HL-60/S4 (cell line): ENCODE measurements around the gene LARP4B.

ENCODE experiments used
- in situ Hi-C: fragments of 300-500 bp; cut with MboI; formaldehyde crosslinking; loops from 2 replicates; pipeline ENCODE4 v1.14.3; 2022; ENCODE audit warnings: low sequenced_read_pairs

LARP4B gene

DNA sequence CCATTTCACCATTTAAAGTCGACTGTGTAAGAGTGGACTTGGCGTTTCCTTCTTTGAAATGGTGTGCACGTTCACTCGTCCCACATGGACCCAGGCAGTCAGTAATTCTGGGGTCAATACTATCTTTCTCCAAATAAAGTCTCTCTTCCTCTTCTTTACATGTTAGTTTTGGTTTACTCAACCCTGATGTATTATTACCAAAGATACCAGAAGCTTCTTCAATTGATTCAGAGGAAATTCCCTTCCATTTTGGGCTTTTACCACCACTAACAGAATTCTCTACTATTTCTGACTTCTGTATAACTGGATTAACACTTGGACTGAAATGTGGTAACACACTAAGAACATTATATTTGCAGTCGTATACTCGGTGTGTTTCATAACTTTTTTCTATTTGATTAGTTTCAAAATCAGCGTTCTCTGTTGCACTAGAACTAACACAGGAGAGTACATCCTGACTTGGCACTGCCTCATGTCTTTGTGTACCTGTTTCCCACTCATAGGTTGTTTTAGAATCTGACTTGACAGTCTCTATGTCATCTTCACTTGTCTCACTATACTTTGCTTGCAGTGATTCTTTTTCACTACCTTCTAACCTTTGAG, 60.8 kb downstream of the LARP4B start:
- in situ Hi-C loops = no loop called here

- in situ Hi-C loops = no loop called here
Observed at GRCh38 chr10:869171-869570, 62.3 kb downstream of the LARP4B start.

GRCh38 chr10:867807-868206, 63.7 kb downstream of the LARP4B start:
- in situ Hi-C loops = no loop called here

DNA sequence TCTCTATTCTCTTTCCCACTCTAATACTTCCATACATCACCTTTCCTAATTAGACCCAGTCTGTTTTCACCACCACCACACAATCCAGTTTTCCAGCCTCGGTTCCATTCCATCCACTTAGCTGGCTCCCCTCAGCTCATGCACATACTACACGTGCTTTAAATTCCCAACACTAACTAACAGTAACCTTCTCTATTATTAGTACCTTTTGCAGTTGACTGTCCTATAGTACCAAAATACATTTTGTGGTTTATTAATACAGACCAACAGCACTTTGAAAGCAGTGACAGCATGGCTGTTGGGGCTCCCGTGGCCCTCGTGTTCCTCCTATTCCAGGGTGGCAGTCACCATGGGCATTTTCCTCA, 64.9 kb downstream of the LARP4B start:
- in situ Hi-C loops = no loop called here

DNA sequence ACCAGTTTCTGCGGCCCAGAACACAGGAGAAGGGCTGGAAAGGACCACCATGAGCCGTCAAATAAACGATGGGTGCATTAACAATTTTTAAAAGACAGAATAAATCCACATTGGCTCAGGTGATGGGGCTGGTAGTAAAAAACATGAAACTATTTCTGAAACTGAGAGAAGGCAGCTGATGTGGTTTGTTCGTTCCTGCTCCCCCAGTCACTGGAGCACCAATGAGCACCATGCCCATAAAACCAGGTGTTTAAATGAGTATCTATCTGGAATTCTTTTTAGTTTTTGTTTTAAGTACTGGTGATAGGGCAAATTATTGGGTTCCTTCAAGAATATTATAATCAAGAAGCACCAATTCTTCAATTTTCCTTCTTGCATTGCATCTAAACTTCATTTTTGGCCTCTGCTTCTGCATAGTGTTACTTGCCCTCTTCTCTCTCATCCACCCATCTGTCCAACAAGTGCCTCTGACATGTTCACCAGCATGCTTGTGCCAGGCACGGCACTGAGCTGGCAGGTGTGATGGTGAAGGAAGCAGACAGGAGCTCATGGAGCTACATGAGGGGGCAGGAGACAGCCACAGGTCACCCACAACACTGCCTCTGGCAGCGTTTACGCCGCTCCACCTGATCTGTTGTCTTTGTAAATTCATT, 65.5 kb downstream of the LARP4B start:
- in situ Hi-C loops = no loop called here

DNA sequence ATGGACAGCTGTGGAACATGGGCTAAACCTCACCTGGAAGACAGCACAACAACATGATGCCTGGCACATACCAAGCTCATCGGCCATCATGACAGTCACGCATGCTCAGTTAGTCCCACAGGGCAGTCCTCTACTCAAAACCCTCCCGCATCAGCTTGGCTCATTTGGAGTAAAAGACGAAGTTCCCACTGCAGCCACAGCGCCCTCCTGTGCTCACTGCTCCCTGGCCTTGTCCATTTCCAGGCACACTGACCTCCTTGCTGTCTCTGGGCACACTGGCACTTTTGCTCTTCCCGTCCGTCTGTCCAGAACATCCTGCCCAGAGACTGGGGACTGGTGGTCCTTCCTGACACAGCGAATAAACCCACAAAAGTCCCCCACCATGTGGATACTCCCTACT, 66.2 kb downstream of the LARP4B start:
- in situ Hi-C loops = no loop called here

DNA sequence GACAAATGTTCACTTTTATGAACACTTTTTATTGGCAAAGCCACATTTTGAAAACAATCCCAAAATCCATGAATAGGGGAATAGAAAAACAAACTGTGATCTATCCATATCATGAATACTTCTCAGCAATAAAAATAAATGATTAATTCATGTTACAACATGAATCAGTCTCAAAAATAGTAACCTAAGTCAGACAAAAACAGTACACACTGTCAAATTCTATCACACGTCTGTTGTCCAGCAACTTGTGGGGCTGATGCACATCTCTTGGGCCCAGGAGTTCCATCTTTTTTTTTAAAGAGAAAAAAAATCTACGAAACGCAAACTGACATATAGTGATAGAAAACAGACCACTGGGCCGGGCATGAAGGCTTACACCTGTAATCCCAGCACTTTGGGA, 71.0 kb downstream of the LARP4B start:
- in situ Hi-C loops = no loop called here

DNA sequence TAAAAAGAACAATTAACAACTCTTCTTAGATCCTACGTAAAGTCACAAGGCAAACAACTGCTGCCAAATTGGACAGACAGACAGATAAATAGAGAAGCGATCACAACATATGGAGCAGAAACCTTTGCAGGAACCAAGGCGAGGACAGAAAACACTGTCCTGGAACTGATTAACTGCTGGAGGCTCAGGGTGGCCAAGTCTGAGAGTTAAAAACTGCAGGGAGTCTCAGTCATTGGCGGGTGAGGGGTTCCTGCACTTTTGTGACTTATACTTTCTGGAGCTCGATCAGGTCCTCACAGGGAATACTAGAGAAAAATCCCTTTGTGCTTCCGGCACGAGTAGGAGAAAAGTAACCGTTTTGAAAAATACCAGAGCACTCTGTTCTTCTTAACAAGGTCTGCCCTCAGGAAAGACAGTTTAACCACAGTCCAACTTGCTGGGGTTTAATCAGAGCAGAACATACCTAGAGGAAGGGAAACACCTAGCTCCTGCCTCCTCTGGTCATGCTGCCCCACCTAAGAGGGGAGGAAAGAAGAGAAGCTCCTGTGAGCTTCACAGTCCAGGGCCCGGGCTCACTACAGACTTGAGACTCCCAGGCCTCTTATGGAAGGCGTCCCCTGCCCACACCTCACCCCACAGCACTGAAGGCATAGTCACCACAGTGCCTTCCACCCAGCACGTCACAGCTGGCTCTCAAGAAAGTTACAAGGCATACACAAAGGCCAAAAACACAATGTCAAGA, 74.9 kb downstream of the LARP4B start:
- in situ Hi-C loops = no loop called here

DNA sequence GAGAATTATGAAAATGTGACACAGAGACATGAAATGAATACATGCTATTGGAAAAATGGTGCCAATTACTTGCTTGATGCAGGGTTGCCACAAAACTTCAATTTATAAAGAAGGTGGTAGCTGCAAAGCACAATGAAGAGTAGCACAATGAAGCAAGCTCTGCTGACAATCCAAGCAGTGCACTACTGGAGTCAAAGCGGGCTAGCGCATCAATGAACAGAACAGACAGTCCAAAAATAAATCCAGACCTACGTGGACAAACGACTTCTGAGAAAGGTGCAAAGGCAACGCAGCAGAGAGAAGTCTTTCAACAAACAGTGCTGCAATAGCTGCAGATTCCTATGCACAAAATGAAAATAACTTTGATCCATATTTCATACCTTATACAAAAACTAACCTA, 75.8 kb downstream of the LARP4B start:
- in situ Hi-C loops = no loop called here

GRCh38 chr10:855079-855478, 76.4 kb downstream of the LARP4B start:
- in situ Hi-C loops = no loop called here

DNA sequence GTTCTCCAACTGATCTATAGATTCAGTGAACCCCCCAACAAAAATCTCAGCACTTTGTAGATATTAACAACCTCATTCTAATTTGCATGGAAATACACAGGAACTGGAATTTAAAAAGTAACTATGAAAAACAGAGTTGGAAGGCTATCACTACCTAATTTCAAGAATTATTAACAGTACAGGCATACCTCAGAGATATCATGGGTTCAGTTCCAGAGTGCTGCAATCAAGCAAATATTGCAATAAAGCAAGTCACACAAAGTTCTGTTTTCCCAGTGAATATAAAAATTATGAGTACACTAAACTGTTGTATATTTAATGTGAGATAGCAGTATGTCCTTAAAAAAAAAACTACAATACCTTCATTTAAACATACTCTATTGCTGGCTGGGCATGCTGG, 78.5 kb downstream of the LARP4B start:
- in situ Hi-C loops = no loop called here

GRCh38 chr10:852386-852785, 79.1 kb downstream of the LARP4B start:
- in situ Hi-C loops = no loop called here

DNA sequence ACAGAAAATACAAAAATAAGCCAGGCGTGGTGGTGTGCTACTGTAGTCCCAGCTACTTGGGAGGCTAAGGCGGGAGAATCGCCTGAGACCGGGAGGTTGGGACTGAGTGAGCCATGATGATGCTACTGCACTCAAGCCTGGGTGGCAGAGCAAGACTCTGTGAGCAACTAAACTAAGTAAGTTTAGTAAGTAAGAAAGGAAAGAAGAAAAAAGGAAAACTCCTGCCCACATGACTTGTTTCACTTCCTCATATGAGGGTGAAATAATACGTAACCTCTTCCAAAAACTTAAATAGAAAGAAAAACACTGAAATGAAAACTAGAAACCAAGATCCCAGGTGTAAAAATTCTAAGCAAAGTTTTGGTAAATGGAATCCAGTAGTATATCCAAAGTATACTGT, 79.6 kb downstream of the LARP4B start:
- in situ Hi-C loops = no loop called here

DNA sequence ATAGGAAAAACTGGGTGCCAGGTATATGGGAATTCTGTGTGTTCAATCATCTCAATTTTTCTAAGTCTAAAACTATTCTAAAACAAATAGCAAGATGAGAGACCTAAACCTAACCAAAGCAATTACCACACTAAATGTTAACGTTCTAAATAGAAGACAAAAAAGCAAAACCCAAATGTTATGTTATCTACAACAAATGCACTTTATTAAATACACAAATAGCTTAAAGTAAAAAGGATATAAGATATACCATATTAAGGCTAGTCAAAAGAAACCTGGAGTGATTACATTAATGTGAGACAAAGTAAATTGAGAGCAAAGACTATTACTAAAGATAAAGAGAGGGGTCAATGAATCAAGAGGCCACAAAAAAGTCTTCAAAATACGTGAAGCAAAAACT, 81.4 kb downstream of the LARP4B start:
- in situ Hi-C loops = no loop called here

DNA sequence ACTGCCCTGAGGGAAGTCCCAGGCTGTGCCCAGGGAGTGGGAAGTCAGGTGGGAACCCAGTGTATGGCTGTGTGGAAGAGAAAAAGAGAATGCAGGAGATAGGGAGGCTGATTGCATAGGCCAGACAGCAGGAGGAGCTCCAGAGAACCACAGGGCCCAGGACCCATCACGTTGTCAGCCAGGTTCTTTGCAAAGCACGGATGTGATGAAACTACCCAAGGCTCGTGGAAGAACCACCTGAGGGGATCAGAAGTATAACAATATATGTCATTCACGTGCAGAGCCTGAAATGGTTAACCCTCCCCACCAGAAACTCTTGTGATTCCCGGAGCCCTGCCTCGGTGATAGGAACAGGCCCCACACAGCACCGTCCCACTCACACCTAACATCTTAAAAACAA, 83.6 kb downstream of the LARP4B start:
- in situ Hi-C loops = no loop called here

DNA sequence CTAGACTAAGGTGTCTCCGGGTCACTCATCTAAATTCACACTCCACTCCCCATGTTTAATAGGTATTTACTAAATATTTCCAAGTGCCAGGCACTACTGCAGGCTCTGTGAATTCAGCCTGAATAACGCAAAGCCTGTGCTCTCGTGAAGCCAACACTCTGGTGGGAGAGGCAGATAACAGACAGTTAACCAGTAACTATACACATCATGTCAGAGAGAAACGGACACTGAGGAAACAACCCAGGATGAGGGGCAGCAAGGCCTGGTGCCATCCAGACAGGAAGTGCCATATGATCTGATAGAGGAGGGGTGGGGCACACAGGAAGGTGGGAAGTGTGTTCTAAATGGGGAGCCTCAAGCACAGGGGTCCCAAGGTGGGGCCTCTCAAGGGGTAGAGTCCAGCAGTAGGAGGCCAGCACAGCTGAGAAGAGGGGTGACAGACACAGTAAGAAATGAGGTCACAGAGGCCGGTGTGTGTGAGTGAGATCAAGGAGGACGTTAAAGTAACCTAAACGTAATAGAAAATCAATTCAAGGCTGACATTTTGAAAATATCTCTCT, 85.3 kb downstream of the LARP4B start:
- in situ Hi-C loops = no loop called here

DNA sequence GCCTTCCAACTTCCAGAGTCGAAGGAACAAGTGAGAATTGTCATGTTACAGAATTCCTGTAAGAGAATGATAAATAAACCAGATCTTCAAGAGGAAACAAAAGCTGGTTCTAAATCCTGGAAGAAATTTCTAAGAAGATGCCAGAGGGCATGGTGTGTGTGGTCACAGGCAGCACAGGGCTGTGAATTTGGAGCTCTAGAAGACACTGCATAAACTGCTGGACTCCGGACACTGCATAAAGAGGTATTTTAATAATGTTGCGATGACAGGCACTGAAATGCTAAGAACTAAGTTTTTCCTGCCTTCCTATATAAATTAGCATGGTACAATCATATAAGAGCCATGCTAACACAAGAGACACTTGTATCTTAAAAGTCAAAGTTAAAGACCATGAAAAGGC, 86.0 kb downstream of the LARP4B start:
- in situ Hi-C loops = no loop called here

DNA sequence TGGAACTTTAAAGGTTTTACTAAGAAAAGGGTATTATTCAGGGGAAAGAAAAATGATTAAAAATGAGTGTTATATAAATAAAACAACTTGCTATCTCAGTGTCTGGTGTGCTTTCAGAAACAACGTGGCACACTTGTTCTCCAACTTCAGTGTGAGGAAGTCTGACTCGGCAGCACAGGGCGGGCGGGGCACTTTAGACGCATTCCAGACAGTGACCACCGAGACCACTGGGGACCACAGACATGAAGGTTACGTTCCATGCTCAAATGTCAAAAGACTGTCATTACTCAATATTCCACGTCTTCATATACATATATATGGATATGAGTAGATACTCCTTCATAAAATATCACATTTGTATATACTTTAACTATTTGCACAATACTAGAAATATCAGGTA, 87.0 kb downstream of the LARP4B start:
- in situ Hi-C loops = no loop called here

DNA sequence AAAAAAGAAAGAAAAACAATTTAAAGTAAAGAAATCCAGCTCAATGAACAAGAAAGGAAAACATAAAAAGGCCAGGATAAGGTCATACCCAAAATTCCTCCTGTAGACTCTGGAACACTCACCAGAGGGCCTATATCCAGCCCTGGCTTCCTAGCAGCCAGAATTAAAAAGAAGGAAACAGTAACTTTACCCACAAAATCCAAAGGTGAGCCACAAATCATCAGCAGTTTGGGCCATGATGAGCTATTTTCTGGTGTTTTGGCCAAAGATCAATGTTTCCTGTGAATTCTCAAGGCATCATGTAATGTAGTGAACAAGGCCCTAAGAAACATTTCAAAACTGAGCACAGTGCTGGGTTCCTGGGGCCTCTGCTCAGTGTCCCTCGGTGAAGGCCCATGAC, 87.8 kb downstream of the LARP4B start:
- in situ Hi-C loops = no loop called here

DNA sequence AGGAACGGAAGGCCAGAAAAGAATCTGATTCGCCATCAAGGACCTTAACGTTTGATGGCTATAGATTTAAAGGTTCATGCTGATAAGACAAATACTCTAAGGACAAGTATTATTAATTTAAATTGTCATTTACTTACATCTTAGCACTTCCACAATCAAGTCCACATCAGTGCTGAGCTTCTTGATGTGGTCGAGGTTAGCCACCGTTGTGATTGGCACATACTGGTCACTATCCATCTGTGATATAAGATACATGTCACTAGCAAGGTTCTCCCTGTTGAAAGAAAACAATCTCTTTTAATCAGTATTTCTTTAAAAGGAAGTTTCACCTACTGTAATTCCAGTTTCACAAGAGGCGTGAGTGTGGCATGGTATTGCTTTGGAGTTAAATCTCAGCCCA, 88.7 kb downstream of the LARP4B start:
- in situ Hi-C loops = no loop called here

DNA sequence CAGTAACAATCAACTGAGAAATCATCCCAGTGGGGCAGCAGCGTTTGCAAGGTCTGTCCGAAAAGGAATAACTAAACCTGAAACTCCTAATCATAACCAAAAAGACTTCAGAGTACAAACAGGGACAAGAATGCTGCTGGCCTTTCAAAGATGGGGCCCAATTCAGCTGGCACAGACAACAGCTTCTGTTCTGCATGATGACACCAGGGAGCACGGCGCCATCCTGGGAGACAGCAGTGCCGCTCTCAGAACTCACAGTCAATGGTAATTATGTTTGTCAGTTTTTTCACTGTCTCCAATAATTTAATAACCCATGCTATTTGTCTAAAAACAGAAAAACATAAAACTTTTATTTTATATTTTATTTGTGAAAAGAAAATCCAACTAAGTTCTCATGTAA, 90.0 kb downstream of the LARP4B start:
- in situ Hi-C loops = no loop called here

GRCh38 chr10:839550-840205, 91.8 kb downstream of the LARP4B start:
- in situ Hi-C loops = no loop called here
